HS-27A (cell line): ENCODE data around the gene OPCML.

Experiments used
- DNase-seq: peaks from one replicate; pipeline ENCODE4 v3.0.0-alpha.2; 2012; ENCODE audit warnings: low read depth, missing footprints

The OPCML gene

DNA sequence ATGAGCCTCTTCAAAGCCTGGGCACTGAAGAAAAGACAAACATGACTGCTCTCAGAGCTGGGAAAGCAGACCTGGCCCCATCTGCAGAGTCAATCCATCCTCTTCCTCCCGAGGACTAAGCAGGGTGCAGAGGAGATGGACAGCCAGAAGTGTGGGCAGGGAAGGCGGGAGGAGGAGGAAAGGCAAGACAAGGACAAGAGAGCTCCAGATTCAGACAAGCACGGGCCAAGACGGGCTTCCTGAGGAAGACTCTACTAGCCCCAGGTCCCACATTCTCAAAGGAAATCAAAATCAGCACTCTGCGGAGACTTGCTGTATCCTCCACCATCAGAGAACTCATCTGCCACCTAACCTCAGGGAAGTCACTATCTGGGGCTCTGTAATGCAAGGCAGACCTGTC, 28.5 kb downstream of the OPCML start:
- DNase-seq, result no peak

DNA sequence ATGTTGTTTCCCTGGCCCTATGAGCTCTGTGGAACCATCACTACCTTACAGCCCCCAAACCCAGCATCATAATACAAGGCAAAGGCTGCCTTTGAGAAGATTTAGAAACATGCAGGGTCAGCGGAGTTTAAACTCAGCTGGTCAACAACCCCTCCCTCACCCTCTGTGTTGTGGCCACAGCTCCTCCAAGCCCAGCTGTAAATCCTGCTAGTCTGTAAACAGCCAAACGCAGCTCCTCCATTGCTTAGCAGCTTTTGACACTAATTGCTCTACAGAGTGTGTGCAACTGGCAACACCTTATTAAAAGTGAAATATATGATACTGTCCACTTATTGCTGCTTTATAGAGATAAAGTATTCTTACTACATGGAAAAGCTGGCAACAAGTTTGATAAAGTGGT, 29.1 kb downstream of the OPCML start:
- DNase-seq, result no peak

- no peak for DNase-seq
These were observed 30.4 kb downstream of the OPCML start for GRCh38 chr11:133501643-133502539.

GRCh38 chr11:133500936-133501335, 31.4 kb downstream of the OPCML start:
- DNase-seq, result no peak

DNA sequence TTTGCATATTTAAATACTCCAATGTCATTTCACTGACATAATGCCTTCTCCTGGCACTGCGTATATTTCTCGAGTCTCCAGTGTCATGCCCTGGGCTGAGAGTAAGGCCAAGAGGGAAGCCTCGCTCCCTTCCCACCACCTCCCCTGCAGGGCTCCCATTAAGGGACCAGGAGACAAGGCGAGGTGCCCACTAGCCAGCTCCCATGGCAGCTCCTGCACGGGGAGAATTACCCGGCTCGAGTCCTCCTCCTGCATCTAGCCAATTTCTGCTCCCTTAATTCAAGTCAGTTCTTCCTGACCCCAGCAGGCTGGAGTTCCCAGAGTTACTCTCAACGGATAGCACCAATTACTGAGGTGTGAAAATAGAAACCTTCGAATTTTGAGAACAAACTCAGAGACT, 31.9 kb downstream of the OPCML start:
- no peak for DNase-seq

DNA sequence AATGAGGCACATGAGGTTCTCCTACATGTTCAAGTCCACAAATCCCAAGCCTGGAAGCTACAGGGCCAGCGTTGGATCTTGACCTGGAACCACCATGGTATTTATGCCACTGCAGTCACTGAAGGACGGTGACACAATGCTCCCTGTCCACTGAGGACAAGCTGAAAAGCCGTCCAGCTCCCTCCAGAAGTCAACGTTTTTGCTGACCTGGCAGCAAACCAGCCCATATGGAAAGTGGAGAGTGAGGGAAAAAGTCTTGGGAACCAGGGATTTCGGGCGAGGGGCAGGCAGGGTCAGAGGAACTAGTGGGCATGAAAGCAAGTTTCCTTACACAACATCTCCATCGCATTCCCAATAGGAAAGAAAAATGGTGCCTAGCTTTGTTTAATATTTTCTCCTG, 33.3 kb downstream of the OPCML start:
- DNase-seq, result no peak

DNA sequence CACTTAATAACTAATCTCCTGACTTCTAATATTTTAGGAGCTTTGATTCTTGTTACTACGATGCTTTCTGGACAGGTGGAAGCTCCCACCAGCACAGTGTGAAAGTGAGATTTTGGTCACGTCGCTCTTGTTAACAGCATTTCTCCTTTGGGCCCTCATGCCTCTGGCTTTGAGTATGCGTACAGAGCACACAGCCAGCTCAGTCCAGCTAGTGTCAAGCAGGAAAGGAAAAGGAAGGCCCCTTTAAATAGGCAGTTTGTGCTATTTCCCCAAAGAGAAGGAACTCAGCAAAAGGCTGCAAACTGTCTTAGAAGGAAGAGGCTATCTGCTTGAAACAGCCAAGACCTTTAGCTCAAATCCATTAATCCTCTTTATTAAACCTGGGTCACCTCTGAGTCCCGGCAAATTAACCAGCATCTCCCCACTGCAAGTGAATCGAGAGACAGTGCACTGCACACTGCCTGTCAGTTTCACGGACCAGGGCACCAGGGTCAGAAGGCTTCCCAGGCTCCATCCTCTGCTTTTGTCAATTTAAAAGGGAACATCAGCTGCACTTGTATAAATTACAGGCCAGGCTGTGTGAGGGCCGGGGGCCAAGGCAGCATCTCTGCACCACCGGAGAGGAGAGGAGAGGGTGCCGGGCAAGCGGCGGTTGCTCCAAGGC, 34.7 kb downstream of the OPCML start:
- no peak for DNase-seq

GRCh38 chr11:133492895-133493294, 39.4 kb downstream of the OPCML start:
- DNase-seq, result no peak

DNA sequence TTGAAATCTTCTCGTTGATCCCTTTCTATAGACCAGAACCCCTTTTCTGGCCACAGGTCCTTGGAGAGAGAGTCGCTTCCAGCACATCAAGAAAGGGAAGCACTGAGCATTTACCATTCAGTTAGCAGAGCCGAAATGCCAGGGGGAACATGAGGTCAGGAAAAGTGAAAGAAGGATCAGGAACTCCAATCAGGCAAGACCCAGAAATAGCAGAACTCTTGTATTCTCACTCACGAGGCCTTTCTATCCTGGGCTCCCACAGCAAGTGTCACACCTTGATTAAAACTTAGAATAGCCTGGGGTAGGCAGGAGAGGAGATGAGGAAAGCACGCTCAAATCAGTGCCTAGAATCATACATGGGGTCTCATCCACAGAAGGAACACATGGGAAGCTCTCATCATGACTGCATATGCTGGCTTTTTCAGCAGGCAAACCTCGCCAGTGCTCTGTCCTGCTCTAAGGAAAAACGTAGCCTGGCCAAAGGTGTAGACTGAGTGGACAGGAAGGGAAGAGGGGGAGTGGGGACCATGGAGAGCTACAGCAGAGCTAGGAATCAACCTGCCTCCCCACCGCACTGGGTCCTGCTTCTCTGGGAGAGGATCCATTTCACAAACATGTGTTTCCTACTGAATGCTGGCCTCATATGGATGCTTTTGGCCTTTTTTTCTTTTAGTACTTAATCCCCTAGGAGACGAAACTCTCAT, 40.5 kb downstream of the OPCML start:
- no peak for DNase-seq

- no peak for DNase-seq
These were observed 51.6 kb downstream of the OPCML start for GRCh38 chr11:133480722-133481121.

DNA sequence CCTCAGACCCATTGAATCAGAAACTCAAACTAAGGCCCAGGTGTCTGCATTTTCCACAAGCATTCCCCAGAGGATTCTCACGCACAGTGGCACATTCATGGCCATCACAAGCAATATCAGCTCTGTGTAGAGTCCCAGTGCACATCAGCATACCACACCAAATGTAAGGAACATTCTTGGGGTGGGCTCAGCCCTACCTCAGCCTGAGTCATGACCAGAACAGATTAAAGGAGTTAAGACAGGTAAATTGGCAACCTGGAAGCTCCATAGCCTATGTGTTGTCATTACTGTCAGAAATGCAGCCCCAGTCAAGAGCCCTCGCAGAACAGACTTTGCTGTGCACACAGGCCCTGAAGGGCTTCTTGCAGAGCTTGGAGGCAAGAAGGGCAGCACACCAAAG, 53.1 kb downstream of the OPCML start:
- DNase-seq, result no peak

DNA sequence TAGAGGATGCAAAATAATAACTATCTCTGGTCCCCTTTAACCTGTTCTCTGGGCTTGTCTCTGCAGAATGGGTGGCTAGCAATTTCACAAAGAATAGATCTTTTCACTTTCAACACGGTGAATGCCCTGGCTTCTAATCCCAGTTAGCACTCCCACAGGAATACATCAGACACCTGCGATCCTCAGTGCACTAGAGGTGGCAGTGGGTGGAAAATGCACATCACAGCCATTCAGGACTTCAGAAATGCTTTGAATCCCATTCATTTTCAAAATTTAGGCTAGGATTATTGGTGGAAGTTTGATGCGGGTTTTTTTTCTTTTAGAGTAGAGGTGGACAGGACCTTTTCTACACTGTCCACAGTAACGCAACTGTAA, 55.1 kb downstream of the OPCML start:
- no peak for DNase-seq

DNA sequence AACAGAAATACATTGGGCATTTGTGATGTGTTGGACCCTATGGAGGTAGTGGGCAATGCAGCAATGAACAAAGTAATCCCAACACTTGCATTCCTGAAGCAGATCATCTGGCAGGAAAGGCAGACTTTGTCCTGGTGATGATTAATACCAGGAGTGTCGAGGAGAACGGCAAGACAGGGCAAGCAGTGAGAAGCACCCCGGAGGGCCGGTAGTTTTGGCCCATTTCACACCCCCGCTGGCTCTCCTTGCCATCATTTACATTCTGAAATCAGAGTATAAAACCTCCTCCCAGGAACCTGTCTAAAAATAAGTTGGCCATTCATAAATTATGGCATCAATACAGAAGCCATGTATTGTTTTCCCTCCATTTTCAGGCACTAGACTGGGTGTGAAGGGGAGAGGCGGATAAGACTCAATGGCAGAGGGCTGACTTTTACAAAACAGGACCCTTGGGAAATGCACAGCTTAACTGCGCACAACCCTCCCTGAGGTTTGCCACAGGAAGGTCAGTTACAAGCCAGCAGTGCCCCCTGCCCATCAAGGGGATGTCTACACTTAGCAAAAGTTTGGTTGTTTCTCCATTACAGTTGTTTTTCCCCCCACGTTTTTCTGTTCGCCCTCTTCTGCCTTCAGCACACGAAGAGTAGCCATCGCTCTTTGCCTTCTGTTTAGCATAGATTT, 55.6 kb downstream of the OPCML start:
- DNase-seq, result no peak

- no peak for DNase-seq
These were observed 57.8 kb downstream of the OPCML start for GRCh38 chr11:133474461-133474860.

DNA sequence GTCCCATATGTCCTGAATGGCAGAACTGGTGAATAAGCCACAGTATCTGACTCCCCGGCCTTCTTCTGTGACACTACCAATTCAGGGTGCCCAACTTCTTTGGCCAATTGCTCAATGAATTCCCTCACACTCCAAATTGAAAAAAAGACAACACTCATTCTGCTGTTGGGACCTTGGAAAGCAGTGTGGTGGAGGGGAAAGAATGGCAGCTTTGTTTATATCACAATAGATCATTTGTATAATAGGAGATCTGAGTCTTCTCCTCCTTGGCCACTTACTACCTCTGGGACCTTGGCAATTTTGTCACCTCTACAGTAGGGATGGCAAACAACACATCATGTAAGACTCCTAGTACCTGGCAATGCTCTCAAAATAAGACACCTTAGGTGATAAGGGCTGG, 64.6 kb downstream of the OPCML start:
- DNase-seq, result no peak

DNA sequence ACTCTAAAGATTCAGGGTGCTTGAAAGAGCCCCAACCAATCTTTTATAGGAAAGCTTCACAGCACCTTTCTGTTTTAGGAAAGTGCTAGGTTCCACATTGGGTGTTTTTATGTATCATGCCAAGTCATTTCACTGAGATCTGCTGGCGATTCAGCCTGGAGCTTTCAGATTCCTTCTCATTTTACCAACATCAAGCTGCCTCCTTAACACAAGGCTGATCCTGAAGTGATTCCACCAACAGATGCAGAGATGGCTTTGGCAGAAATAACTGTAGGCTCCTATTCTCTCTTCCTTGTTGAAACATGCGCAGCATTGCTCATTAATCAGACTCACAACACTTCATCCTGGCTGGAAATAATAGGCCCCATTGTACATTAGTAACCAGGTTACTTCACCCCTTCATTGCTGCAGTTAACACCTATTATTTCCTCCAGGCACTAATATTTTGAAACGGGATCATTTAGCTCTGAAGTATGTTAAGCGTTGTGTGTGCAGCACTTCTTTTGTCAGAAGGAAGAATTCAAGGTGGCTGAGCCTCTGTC, 89.0 kb downstream of the OPCML start:
- no peak for DNase-seq

GRCh38 chr11:133441964-133442660, 90.2 kb downstream of the OPCML start:
- DNase-seq, result no peak

GRCh38 chr11:133425992-133426391, 106.3 kb downstream of the OPCML start:
- no peak for DNase-seq

GRCh38 chr11:133425245-133425644, 107.1 kb downstream of the OPCML start:
- no peak for DNase-seq

DNA sequence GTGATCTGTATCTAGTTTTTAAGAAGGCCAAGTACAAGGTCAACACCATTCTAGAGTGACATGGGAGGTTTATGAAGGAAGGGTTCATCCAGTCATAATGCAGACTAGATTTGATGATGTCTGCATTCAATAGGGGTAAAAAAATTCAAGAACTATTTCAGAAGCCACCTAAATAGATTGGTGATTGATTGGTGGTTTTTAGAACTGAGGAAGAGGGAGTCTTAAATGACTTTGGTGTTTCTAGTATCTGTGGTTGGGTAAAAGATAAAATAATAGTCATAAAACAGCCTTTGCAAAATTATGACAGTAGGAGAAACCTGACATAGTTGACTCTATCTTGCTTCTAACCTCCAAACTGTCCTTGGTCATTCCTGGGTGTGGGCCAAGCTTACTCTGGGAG, 114.1 kb downstream of the OPCML start:
- no peak for DNase-seq

DNA sequence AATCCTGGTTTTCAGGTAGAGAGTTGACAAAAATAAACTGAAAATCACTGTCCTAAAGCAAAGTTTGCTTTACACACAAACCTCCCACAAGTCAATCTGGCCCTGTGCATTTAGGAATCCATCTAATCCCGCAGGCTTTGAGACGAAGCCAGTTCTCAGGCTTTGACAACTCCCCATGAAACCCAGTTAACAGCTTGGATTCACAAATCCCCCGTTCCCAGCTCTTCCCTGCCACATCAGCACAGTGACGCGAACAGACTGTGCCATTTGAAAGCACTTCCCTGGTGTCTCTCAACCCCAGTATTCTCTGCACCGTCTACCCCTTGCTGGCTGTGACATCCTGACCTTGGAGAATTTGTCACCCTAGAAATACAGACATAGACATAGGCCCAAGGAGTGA, 117.8 kb downstream of the OPCML start:
- no peak for DNase-seq

DNA sequence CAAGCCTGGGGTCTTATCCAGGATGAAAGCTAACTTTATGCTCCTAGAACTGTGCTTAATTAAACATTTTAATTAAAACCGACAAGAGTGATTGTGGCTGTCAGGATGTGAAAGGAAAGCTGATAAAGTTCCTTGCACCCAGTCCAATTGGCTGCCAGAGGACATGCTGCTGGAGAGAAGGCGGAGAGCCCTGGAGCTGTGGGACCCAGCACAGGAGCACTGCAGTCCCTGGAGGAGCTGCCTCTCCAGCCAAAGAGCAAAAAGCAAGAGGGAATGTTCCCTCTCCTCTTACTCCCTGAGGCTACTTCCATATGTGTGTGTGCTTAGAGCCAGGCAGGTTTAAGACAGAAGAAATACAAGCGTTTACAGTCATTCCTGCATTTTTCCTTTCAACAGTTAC, 118.6 kb downstream of the OPCML start:
- DNase-seq, result no peak
